SK-N-MC (cell line): ENCODE measurements around the gene PPP3R2.

ENCODE experiments used
- EZH2 ChIP-seq: fragments of 200-600 bp; sonication (generic); IDR thresholded peaks from one replicate; pipeline ENCODE4 v1.6.1; 2017; ENCODE audit warnings: antibody characterized with exemption
- FOXP2 ChIP-seq: optimal IDR thresholded peaks from 2 replicates; pipeline ENCODE3; 2011; ENCODE audit warnings: mild to moderate bottlenecking, moderate library complexity; ENCODE audit not compliant: insufficient read depth; ENCODE audit errors: extremely low read length, control extremely low read depth
- POLR2AphosphoS5 ChIP-seq: IDR thresholded peaks from 2 replicates; pipeline ENCODE4 v1.6.1; 2012; ENCODE audit warnings: mild to moderate bottlenecking, low read depth, low read length, borderline replicate concordance

DNA sequence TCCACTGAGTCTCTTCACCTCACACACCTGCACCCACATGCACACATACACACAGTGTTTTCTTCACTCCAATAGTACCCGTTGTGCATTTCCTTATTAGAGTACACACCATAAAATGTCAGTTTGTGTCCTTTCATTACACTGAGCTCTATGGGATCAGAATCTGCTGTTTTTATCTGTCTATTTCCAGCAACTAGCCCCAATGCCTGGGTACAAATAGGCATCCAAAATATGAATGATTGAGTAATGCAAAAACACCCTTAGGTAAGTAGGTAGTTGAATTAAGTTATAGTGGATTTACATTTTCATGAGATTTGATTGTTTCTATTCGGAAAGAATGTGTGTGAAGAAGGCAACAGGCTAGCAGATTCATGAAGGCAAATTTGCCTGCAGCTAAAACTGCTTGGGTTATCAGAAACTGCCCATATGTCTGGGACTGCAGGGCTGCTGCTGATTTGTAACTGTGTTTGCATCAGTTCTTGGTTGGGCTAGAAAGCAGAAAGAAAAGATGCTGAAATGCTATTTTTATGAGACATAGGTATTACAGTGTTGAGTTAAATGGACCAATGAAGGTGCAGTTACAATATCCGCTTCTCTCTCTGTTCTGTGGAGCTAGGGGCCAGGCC is 26.9 kb downstream of the PPP3R2 start:
- TF ChIP-seq EZH2 (no peak), POLR2AphosphoS5 (no peak), FOXP2 (no peak)
